Breast epithelium (tissue), 3 donors: Measurements from ENCODE around the gene TNNT2.

Experiments used
- CTCF ChIP-seq, 3 donors: fragments of 450-650 bp; IDR thresholded peaks; one replicate each; pipeline ENCODE4 v1.5.1; 2016 to 2017; ENCODE audit warnings: antibody characterized with exemption in 3 of 3, mild to moderate bottlenecking in 3 of 3, moderate library complexity in 3 of 3
- POLR2A ChIP-seq: fragments of 450-650 bp; IDR thresholded peaks from one replicate; pipeline ENCODE4 v1.6.1; 2016; ENCODE audit warnings: antibody characterized with exemption, mild to moderate bottlenecking, moderate library complexity

- no peak for TF ChIP-seq CTCF (IDR thresholded peaks at IDR 0.05)
- no peak for TF ChIP-seq POLR2A
These were observed 51.8 kb downstream of the TNNT2 start for GRCh38 chr1:201325678-201326060.
